Bronchial epithelial cell (primary cell): ENCODE results near the gene FBXO11. TPM values are rescaled to one million over a fixed set of nuclear protein-coding genes. Genes with fewer than 3 reads are reported as not detected.

Source experiments
- DNase-seq: peaks from one replicate; pipeline ENCODE4 v3.0.0-alpha.2; 2010; ENCODE audit warnings: low read depth
- FAIRE-seq: peaks from 2 replicates; lab custom pipeline; 2011; peaks lifted over from hg19 to GRCh38; lab: Jason Lieb, UNC
- H3K27me3 ChIP-seq: 2 replicates; pipeline ENCODE4 v1.5.1; 2011; ENCODE audit warnings: low read length; ENCODE audit not compliant: control insufficient read depth, insufficient read depth
- H3K36me3 ChIP-seq: 2 replicates; pipeline ENCODE4 v1.5.1; 2011; ENCODE audit warnings: low read length; ENCODE audit not compliant: control insufficient read depth, insufficient read depth
- H3K4me3 ChIP-seq: 2 replicates; pipeline ENCODE4 v1.5.1; 2011; ENCODE audit warnings: mild to moderate bottlenecking, low read depth, low read length, control low read depth
- total RNA-seq: library from RNA; depleted of rRNA; stranded (reverse); fragments of >200 nt; gene quantifications from 2 replicates; pipeline ENCODE4 v1.2.1, GENCODE V29; 2014
- TF ChIP-seq, protein P1 (sequence below): IDR thresholded peaks from 2 replicates; pipeline ENCODE4 v1.5.1; 2011; ENCODE audit warnings: mild to moderate bottlenecking, moderate library complexity, low read length, control low read depth, inconsistent platforms; ENCODE audit not compliant: insufficient read depth, severe bottlenecking

FBXO11 gene
- total RNA-seq, 1 donor from 2014 or later, result 39.8 TPM

DNA sequence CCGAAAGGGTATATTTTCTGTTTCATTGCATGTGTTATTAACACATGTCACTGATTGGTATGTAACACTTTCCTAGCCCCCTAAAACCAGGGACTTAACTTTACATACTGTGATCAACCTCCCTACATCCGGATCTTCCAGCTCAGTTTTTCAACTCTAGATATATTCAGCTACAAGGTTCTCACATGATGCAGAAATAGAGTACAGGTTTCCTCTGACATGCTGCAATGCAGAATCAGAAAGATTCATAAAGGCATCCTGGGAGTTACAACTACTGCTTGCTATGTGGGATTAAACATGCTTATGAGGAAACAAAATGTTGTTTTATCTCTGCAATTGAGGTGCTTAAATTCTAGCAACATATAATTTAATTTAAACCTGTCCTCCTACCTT lies 14.0 kb downstream of the FBXO11 start:
- no peak for FAIRE-seq

DNA sequence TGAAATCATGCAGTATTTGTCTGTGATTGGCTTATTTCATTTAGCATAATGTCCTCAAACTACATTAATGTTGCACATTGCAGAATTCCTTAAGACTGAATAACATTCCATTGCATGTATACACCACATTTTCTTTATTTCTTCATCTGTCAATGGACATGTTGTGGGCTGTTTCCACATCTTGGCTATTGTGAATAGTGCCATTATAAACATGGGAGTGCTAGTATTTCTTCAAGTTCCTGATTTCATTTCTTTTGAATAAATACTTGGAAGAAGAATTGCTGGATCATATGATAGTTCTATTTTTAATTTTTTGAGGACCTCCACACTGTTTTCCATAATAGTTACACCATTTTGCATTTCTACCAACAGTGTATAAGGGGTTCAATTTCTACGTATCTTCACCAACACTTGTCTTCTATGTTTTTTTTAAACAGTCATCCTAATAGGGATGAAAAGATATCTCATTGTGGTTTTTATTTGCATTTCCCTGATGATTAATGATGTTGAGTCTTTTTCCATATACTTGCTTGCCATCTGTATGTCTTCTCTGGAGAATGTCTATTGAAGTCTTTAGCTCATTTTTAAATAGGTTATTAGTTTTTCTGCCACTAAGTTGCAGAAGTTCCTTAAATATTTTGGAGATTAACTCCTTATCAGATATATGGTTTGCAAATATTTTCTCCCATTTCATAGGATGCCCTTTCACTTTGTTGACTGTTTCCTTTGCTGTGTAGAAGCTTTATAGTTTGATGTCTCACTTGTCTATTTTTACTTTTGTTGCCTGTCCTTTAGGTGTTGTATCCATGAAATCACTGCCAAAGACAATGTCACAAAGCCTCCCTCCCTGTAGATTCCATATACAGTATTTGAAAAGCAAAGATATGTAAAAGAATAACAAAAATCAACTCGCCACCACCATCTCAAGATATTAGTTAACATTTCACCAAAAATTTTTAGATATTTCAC lies 14.6 kb downstream of the FBXO11 start:
- no peak overlapping the region for H3K4me3 ChIP-seq
- FAIRE-seq (no peak), DNase-seq (peak; percentile 28)
- peaks cover 2% of the 10 kb centered on the region for H3K36me3 ChIP-seq
- no peaks in the 10 kb centered on the region for H3K27me3 ChIP-seq
- TF ChIP-seq, protein P1, sequence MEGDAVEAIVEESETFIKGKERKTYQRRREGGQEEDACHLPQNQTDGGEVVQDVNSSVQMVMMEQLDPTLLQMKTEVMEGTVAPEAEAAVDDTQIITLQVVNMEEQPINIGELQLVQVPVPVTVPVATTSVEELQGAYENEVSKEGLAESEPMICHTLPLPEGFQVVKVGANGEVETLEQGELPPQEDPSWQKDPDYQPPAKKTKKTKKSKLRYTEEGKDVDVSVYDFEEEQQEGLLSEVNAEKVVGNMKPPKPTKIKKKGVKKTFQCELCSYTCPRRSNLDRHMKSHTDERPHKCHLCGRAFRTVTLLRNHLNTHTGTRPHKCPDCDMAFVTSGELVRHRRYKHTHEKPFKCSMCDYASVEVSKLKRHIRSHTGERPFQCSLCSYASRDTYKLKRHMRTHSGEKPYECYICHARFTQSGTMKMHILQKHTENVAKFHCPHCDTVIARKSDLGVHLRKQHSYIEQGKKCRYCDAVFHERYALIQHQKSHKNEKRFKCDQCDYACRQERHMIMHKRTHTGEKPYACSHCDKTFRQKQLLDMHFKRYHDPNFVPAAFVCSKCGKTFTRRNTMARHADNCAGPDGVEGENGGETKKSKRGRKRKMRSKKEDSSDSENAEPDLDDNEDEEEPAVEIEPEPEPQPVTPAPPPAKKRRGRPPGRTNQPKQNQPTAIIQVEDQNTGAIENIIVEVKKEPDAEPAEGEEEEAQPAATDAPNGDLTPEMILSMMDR, result no peak

More for the DNA sequence above, 14.0 kb downstream of the FBXO11 start:
- TF ChIP-seq, protein P1, result no peak
- DNase-seq, result no peak
- Histone ChIP-seq H3K36me3 (peaks cover 2% of the 10 kb centered on the region), H3K27me3 (no peaks in the 10 kb centered on the region), H3K4me3 (no peak overlapping the region)

DNA sequence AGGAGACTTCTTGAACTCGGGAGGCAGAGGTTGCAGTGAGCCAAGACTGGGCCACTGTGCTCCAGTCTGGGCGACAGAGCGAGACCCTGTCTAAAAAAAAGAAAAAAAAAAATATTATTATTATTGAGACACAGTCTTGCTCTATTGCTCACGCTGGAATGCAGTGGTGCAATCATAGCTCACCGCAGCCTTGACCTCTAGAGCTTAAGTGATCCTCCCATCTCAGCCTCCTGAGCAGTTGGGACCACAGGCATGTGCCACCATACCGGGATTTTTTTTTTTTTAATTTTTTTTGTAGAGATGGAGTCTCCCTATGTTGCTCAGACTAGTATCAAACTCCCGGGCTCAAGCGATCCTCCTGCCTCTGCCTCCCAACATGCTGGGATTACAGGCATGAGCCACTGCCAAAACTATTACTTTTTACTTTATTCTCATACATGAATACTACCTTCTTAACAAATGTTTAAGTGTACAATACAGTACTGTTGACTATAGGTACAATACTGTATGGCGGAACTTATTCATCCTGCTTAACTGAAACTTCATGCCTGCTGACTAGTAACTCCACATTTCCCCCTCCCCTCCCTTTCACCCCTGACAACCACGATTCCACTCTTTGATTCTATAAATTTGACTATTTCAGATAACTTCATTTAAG lies 15.5 kb downstream of the FBXO11 start:
- no peak overlapping the region for H3K4me3 ChIP-seq
- TF ChIP-seq, protein P1, result no peak
- DNase-seq, result no peak
- no peaks in the 10 kb centered on the region for H3K27me3 ChIP-seq
- H3K36me3 ChIP-seq, result peaks cover 2% of the 10 kb centered on the region
- FAIRE-seq, result no peak

DNA sequence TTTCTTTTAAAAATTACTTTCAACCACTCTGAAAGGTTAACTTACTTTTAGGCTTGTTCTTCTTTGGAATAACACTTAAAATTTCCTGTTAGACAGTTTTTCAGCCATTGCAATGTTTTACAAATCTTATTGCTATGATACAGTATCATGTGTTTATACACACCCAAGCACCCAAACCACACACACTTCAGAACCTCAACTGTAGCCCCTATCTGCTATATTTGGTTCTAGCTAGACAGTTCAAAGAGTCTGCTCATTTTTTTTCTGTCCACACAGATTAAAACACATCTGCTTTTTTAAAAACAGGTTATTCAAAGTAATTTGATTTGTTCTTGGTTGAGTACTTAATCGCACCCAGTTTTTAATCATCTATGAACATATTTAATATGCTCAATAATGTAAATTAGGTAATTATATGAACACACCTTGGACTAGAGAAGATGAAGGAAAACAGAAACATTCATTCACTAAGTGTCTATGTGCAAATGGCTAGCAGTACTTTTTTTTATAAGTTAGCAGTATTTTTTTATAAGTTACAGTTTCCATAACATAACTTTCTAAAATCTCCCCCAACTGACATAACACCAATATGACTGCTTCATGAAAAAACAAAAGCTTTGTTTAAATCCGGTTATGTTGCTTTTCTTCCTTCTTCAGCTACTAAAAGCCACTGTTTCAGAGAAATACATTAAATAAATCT lies 17.6 kb downstream of the FBXO11 start:
- H3K36me3 ChIP-seq, result peaks cover 2% of the 10 kb centered on the region

DNA sequence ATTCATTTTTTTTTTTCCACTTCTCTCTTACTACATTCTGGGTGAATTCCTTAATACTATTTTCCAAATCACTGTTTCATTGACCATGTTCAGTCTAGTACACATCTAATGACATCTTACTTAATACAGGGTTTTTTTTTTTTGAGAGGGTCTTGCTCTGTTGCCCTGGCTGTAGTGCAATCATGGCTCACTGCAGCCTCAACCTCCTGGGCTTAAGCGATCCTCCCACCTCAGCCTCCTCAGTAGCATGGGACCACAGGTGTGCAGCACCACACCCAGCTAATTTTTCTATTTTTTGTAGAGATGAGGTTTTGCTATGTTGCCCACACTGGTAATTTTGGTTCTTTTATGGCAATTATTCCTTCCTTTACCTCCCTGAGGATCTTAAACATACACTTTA lies 29.4 kb downstream of the FBXO11 start:
- Histone ChIP-seq H3K36me3 (no peaks in the 10 kb centered on the region), H3K4me3 (no peak overlapping the region), H3K27me3 (no peaks in the 10 kb centered on the region)
- TF ChIP-seq, protein P1, result no peak
- no peak for FAIRE-seq
- no peak for DNase-seq

More for the DNA sequence above, 17.6 kb downstream of the FBXO11 start:
- FAIRE-seq (no peak), DNase-seq (no peak)
- TF ChIP-seq, protein P1, result no peak
- no peak overlapping the region for H3K4me3 ChIP-seq
- no peaks in the 10 kb centered on the region for H3K27me3 ChIP-seq
